ENCODE measurements around the gene SAMD11.

Gene SAMD11

GRCh38 chr1:941015-941587, 17.4 kb downstream of the SAMD11 start:
- Histone ChIP-seq H3K4me1 (ENCODE audit: insufficient read depth, insufficient read length) (peaks cover 25% of the 10 kb centered on the region), H3K4me3 (ENCODE audit: insufficient read length, low read depth) (peak overlapping the region; percentile 42), H3K36me3 (ENCODE audit: insufficient read depth, insufficient read length, low read length) (peaks cover 20% of the 10 kb centered on the region), H3K27me3 (ENCODE audit: insufficient read depth, insufficient read length) (peaks cover 29% of the 10 kb centered on the region), H3K9ac (ENCODE audit: insufficient read length, low read depth) (peak overlapping the region; percentile 67), H3K9me3 (ENCODE audit: insufficient read depth, low read length) (no peaks in the 10 kb centered on the region)
- TF ChIP-seq YY1 (IDR thresholded peaks at IDR 0.05; ENCODE audit: insufficient read depth, insufficient read length) (no peak), SUZ12 (IDR thresholded peaks at IDR 0.05; ENCODE audit: extremely low read depth, insufficient read depth, insufficient read length) (no peak), ZNF274 (IDR thresholded peaks at IDR 0.05; ENCODE audit: low read depth, low read length) (no peak)
- no peak for DNase-seq (ENCODE audit: low read depth, low spot score)

- H3K4me1 ChIP-seq (ENCODE audit: insufficient read depth, insufficient read length) = peaks cover 21% of the 10 kb centered on the region
- H3K27me3 ChIP-seq (ENCODE audit: insufficient read depth, insufficient read length) = peaks cover 27% of the 10 kb centered on the region
- TF ChIP-seq ZNF274 (IDR thresholded peaks at IDR 0.05; ENCODE audit: low read depth, low read length) (no peak), YY1 (IDR thresholded peaks at IDR 0.05; ENCODE audit: insufficient read depth, insufficient read length) (no peak), SUZ12 (IDR thresholded peaks at IDR 0.05; ENCODE audit: extremely low read depth, insufficient read depth, insufficient read length) (no peak)
Observed at GRCh38 chr1:941588-942383, 18.1 kb downstream of the SAMD11 start.

GRCh38 chr1:942411-942821, 18.7 kb downstream of the SAMD11 start:
- H3K4me3 ChIP-seq (ENCODE audit: insufficient read length, low read depth) = no peak overlapping the region
- no peak for TF ChIP-seq YY1 (IDR thresholded peaks at IDR 0.05; ENCODE audit: insufficient read depth, insufficient read length)
- no peak overlapping the region for H3K9ac ChIP-seq (ENCODE audit: insufficient read length, low read depth)
- peaks cover 24% of the 10 kb centered on the region for H3K27me3 ChIP-seq (ENCODE audit: insufficient read depth, insufficient read length)
- DNase-seq (ENCODE audit: low read depth, low spot score) = no peak
- peaks cover 31% of the 10 kb centered on the region for H3K36me3 ChIP-seq (ENCODE audit: insufficient read depth, insufficient read length, low read length)
- H3K4me1 ChIP-seq (ENCODE audit: insufficient read depth, insufficient read length) = peaks cover 19% of the 10 kb centered on the region
- H3K9me3 ChIP-seq (ENCODE audit: insufficient read depth, low read length) = no peaks in the 10 kb centered on the region

More at GRCh38 chr1:941588-942383, 18.1 kb downstream of the SAMD11 start:
- peaks cover 25% of the 10 kb centered on the region for H3K36me3 ChIP-seq (ENCODE audit: insufficient read depth, insufficient read length, low read length)
- H3K9ac ChIP-seq (ENCODE audit: insufficient read length, low read depth) = peak overlapping the region; percentile 67
- H3K4me3 ChIP-seq (ENCODE audit: insufficient read length, low read depth) = peak overlapping the region; percentile 42
- DNase-seq (ENCODE audit: low read depth, low spot score) = peak; percentile 57
- H3K9me3 ChIP-seq (ENCODE audit: insufficient read depth, low read length) = no peaks in the 10 kb centered on the region

- DNase-seq (ENCODE audit: low read depth, low spot score) = no peak
- H3K36me3 ChIP-seq (ENCODE audit: insufficient read depth, insufficient read length, low read length) = peaks cover 37% of the 10 kb centered on the region
- H3K4me1 ChIP-seq (ENCODE audit: insufficient read depth, insufficient read length) = peaks cover 17% of the 10 kb centered on the region
- H3K4me3 ChIP-seq (ENCODE audit: insufficient read length, low read depth) = no peak overlapping the region
- TF ChIP-seq YY1 (IDR thresholded peaks at IDR 0.05; ENCODE audit: insufficient read depth, insufficient read length) = no peak
- TF ChIP-seq SUZ12 (IDR thresholded peaks at IDR 0.05; ENCODE audit: extremely low read depth, insufficient read depth, insufficient read length) = no peak
- TF ChIP-seq ZNF274 (IDR thresholded peaks at IDR 0.05; ENCODE audit: low read depth, low read length) = no peak
- H3K9me3 ChIP-seq (ENCODE audit: insufficient read depth, low read length) = no peaks in the 10 kb centered on the region
- peak overlapping the region; percentile 21 for H3K9ac ChIP-seq (ENCODE audit: insufficient read length, low read depth)
- peaks cover 21% of the 10 kb centered on the region for H3K27me3 ChIP-seq (ENCODE audit: insufficient read depth, insufficient read length)
Observed at GRCh38 chr1:942864-943533, 19.3 kb downstream of the SAMD11 start.

GRCh38 chr1:943545-944340, 20.0 kb downstream of the SAMD11 start:
- H3K27me3 ChIP-seq (ENCODE audit: insufficient read depth, insufficient read length) = peaks cover 19% of the 10 kb centered on the region
- H3K4me1 ChIP-seq (ENCODE audit: insufficient read depth, insufficient read length) = peaks cover 16% of the 10 kb centered on the region
- peaks cover 45% of the 10 kb centered on the region for H3K36me3 ChIP-seq (ENCODE audit: insufficient read depth, insufficient read length, low read length)
- TF ChIP-seq SUZ12 (IDR thresholded peaks at IDR 0.05; ENCODE audit: extremely low read depth, insufficient read depth, insufficient read length) (no peak), YY1 (IDR thresholded peaks at IDR 0.05; ENCODE audit: insufficient read depth, insufficient read length) (no peak)
- no peak overlapping the region for H3K4me3 ChIP-seq (ENCODE audit: insufficient read length, low read depth)
- H3K9ac ChIP-seq (ENCODE audit: insufficient read length, low read depth) = no peak overlapping the region
- DNase-seq (ENCODE audit: low read depth, low spot score) = no peak
- no peaks in the 10 kb centered on the region for H3K9me3 ChIP-seq (ENCODE audit: insufficient read depth, low read length)

- Histone ChIP-seq H3K9me3 (ENCODE audit: insufficient read depth, low read length) (no peaks in the 10 kb centered on the region), H3K9ac (ENCODE audit: insufficient read length, low read depth) (no peak overlapping the region), H3K4me3 (ENCODE audit: insufficient read length, low read depth) (no peak overlapping the region), H3K4me1 (ENCODE audit: insufficient read depth, insufficient read length) (peaks cover 11% of the 10 kb centered on the region), H3K36me3 (ENCODE audit: insufficient read depth, insufficient read length, low read length) (peaks cover 54% of the 10 kb centered on the region), H3K27me3 (ENCODE audit: insufficient read depth, insufficient read length) (peaks cover 12% of the 10 kb centered on the region)
- no peak for DNase-seq (ENCODE audit: low read depth, low spot score)
- TF ChIP-seq YY1 (IDR thresholded peaks at IDR 0.05; ENCODE audit: insufficient read depth, insufficient read length) (no peak), ZNF274 (IDR thresholded peaks at IDR 0.05; ENCODE audit: low read depth, low read length) (no peak), SUZ12 (IDR thresholded peaks at IDR 0.05; ENCODE audit: extremely low read depth, insufficient read depth, insufficient read length) (no peak)
Observed at GRCh38 chr1:944341-945325, 20.9 kb downstream of the SAMD11 start.
